GM23338 (cell line): ENCODE data around the gene ARF1.

Experiments used
- CREB1 ChIP-seq: fragments of 250-450 bp; sonication (Bioruptor Pico); IDR thresholded peaks from 2 replicates; pipeline ENCODE4 v1.5.0; 2020; ENCODE audit warnings: low read depth, mild to moderate bottlenecking, moderate library complexity
- CTCF ChIP-seq, 2 experiments: fragments of 200-600 bp in 1 of 2; sonication (generic) in 1 of 2; conservative IDR thresholded peaks; 2 replicates each; pipeline versions ENCODE4 v1.5.1 to v1.6.1; 2016 to 2017; ENCODE audit warnings: antibody characterized with exemption in 2 of 2, low read depth in 2 of 2, mild to moderate bottlenecking in 2 of 2, moderate library complexity in 1 of 2
- ETS1 ChIP-seq: IDR thresholded peaks from 2 replicates; pipeline ENCODE4 v1.6.1; 2016; ENCODE audit warnings: antibody characterized with exemption
- EZH2 ChIP-seq: fragments of 200-600 bp; sonication (generic); IDR thresholded peaks from one replicate; pipeline ENCODE4 v1.8.0; 2017; ENCODE audit warnings: antibody characterized with exemption, mild to moderate bottlenecking, low read depth; ENCODE audit not compliant: unreplicated experiment
- EZH2phosphoT487 ChIP-seq: fragments of 200-600 bp; sonication (generic); IDR thresholded peaks from one replicate; pipeline ENCODE4 v1.8.1; 2018; ENCODE audit warnings: antibody characterized with exemption; ENCODE audit not compliant: unreplicated experiment
- JUNB ChIP-seq: IDR thresholded peaks from one replicate; pipeline ENCODE4 v1.6.1; 2016; ENCODE audit warnings: antibody characterized with exemption; ENCODE audit not compliant: unreplicated experiment
- NANOG ChIP-seq: IDR thresholded peaks from 2 replicates; pipeline ENCODE4 v1.6.1; 2016; ENCODE audit warnings: antibody characterized with exemption, borderline replicate concordance
- POLR2AphosphoS5 ChIP-seq: IDR thresholded peaks from 2 replicates; pipeline ENCODE4 v1.6.1; 2016; ENCODE audit warnings: antibody characterized with exemption, low read depth
- REST ChIP-seq: IDR thresholded peaks from one replicate; pipeline ENCODE4 v1.6.1; 2018; ENCODE audit warnings: antibody characterized with exemption; ENCODE audit not compliant: unreplicated experiment
- STAT1 ChIP-seq: IDR thresholded peaks from one replicate; pipeline ENCODE4 v1.6.1; 2016; ENCODE audit warnings: antibody characterized with exemption; ENCODE audit not compliant: unreplicated experiment
- ZNF462 ChIP-seq: fragments of 250-450 bp; sonication (Bioruptor Pico); IDR thresholded peaks from 2 replicates; pipeline ENCODE4 v1.5.0; 2020; ENCODE audit warnings: mild to moderate bottlenecking, moderate library complexity

- TF ChIP-seq POLR2AphosphoS5: no peak
- TF ChIP-seq EZH2phosphoT487: no peak
- no peak for TF ChIP-seq EZH2
- TF ChIP-seq CTCF (conservative IDR thresholded peaks at IDR 0.05; ENCODE audit: low read depth in 2 of 2): no peak
- TF ChIP-seq REST: no peak
- TF ChIP-seq NANOG: no peak
- TF ChIP-seq ETS1: no peak
- TF ChIP-seq JUNB: no peak
- TF ChIP-seq CREB1 (CRISPR knock-in tag): no peak
- no peak for TF ChIP-seq ZNF462 (CRISPR knock-in tag)
- no peak for TF ChIP-seq STAT1
Observed at GRCh38 chr1:228048120-228048519, 34.4 kb upstream of the ARF1 start.
